ENCODE measurements around the gene WWOX. TPM values are rescaled to one million over a fixed set of nuclear protein-coding genes. Genes with fewer than 3 reads are reported as not detected.

Gene WWOX
- total RNA-seq, 6 donors from 2014 or later, result 18.7 to 167 (median 31.0) TPM

DNA sequence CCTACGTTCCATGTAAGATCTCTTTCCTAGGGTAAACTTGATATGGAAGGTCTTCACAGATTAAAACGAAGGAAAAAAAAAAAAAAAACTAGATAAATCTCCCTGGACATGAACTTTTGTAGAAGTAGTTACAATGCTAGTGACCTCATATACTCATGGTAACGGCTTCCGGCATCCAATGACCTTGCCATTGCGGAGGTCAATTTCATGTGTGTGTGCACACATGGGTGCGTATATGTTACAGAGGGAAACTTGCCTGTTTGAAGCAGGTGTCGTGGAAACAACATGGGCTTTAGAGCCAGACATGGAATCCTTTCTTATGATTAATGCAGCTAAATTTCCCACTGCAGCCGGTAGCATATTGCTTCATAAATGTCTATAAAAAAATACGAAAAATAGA, 1065.6 kb downstream of the WWOX start:
- H3K27ac ChIP-seq, result no peak overlapping the region
- H3K27me3 ChIP-seq, result no peaks in the 10 kb centered on the region
- no peaks in the 10 kb centered on the region for H3K36me3 ChIP-seq
- 88 to 91% methylated on average over 9 of the region's 9 CpGs for WGBS, 2 donors
- ATAC-seq (ENCODE audit: low FRiP score in 2 of 2) (no peak), DNase-seq (no peak)
- TF ChIP-seq POLR2AphosphoS5 (IDR thresholded peaks at IDR 0.05) (no peak), POLR2A (IDR thresholded peaks at IDR 0.05) (no peak), EP300 (IDR thresholded peaks at IDR 0.05) (no peak)
- TF ChIP-seq, protein P1, sequence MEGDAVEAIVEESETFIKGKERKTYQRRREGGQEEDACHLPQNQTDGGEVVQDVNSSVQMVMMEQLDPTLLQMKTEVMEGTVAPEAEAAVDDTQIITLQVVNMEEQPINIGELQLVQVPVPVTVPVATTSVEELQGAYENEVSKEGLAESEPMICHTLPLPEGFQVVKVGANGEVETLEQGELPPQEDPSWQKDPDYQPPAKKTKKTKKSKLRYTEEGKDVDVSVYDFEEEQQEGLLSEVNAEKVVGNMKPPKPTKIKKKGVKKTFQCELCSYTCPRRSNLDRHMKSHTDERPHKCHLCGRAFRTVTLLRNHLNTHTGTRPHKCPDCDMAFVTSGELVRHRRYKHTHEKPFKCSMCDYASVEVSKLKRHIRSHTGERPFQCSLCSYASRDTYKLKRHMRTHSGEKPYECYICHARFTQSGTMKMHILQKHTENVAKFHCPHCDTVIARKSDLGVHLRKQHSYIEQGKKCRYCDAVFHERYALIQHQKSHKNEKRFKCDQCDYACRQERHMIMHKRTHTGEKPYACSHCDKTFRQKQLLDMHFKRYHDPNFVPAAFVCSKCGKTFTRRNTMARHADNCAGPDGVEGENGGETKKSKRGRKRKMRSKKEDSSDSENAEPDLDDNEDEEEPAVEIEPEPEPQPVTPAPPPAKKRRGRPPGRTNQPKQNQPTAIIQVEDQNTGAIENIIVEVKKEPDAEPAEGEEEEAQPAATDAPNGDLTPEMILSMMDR (IDR thresholded peaks at IDR 0.05), result no peak
- H3K4me1 ChIP-seq, result peaks cover 0 to 9% (median 5%) of the 10 kb centered on the region in 4 donors
- H3K9me3 ChIP-seq, result no peaks in the 10 kb centered on the region
- no peak overlapping the region for H3K4me3 ChIP-seq

DNA sequence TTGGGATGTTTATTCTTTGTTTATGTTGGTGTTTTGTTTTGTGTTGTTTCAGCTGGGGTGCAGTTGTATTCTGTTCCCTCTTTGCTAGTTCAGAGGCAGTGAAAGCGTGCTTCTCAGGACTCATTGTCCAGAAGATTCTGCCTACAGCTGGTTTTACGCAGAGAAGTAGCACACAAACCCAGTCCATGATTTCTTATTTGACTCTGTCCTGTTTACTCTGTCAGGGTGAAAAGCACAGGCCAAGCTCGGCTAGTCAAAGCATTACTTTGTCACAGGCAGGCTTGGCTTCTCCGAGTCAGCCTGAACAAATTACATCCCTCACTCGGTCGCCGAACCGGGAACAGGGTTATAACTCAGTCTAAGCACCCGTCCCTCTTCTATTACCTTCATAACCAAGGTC, 1066.1 kb downstream of the WWOX start:
- no peak overlapping the region for H3K4me3 ChIP-seq
- ATAC-seq (ENCODE audit: low FRiP score in 2 of 2) (no peak), DNase-seq (no peak)
- H3K36me3 ChIP-seq, result no peaks in the 10 kb centered on the region
- WGBS, 2 donors, result 91 to 92% methylated on average over 9 of the region's 9 CpGs
- TF ChIP-seq, protein P1 (IDR thresholded peaks at IDR 0.05), result no peak
- TF ChIP-seq POLR2AphosphoS5 (IDR thresholded peaks at IDR 0.05) (no peak), EP300 (IDR thresholded peaks at IDR 0.05) (no peak), POLR2A (IDR thresholded peaks at IDR 0.05) (no peak)
- H3K27me3 ChIP-seq, result no peaks in the 10 kb centered on the region
- H3K4me1 ChIP-seq, result peaks cover 0 to 11% (median 6%) of the 10 kb centered on the region in 4 donors
- H3K27ac ChIP-seq, result no peak overlapping the region
- H3K9me3 ChIP-seq, result no peaks in the 10 kb centered on the region

GRCh38 chr16:79167893-79168292, 1068.4 kb downstream of the WWOX start:
- H3K4me3 ChIP-seq, result no peak overlapping the region
- H3K9me3 ChIP-seq, result no peaks in the 10 kb centered on the region
- no peak for DNase-seq
- WGBS, 2 donors, result 94 to 98% methylated on average over 2 of the region's 2 CpGs
- peaks cover 0 to 26% (median 20%) of the 10 kb centered on the region in 4 donors for H3K4me1 ChIP-seq
- no peak for TF ChIP-seq POLR2AphosphoS5 (IDR thresholded peaks at IDR 0.05)
- no peak for ATAC-seq (ENCODE audit: low FRiP score in 2 of 2)
- no peaks in the 10 kb centered on the region for H3K27me3 ChIP-seq
- no peak overlapping the region for H3K27ac ChIP-seq
- H3K36me3 ChIP-seq, result no peaks in the 10 kb centered on the region

- no peak overlapping the region for H3K4me3 ChIP-seq
- H3K36me3 ChIP-seq, result no peaks in the 10 kb centered on the region
These were observed 1068.9 kb downstream of the WWOX start for GRCh38 chr16:79168321-79168720.

DNA sequence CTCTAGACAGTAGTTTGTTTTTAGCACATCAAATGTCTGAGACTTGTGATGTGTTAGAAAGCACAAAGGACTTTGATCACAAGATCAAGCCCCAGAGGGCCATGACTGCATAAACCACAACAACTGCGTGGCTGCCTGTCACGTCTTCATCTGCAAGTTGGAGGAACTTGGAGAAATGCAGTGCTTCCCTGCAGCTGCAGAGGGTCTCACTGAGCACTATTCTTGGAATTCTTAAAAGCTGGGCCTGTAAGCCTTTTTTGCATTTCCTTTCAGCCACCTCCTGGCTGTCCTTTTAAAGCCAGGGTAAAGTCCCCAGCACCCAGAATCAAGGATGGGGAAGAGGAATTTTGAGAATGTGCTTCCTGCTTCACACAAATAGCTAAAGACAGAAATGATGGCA, 1069.8 kb downstream of the WWOX start:
- TF ChIP-seq EP300 (IDR thresholded peaks at IDR 0.05) (peak in 1 of 4 donors; percentile 12), POLR2A (IDR thresholded peaks at IDR 0.05) (no peak)
- Histone ChIP-seq H3K4me1 (peaks cover 0 to 26% (median 17%) of the 10 kb centered on the region in 4 donors), H3K9me3 (no peaks in the 10 kb centered on the region), H3K36me3 (no peaks in the 10 kb centered on the region), H3K27ac (no peak overlapping the region), H3K27me3 (no peaks in the 10 kb centered on the region), H3K4me3 (no peak overlapping the region)
- WGBS, 2 donors, result 59 to 63% methylated on average over 2 of the region's 2 CpGs
- ATAC-seq (ENCODE audit: low FRiP score in 2 of 2) (no peak), DNase-seq (peak in 1 of 2 donors; percentile 27)

More at GRCh38 chr16:79168321-79168720, 1068.9 kb downstream of the WWOX start:
- no peaks in the 10 kb centered on the region for H3K27me3 ChIP-seq
- no peaks in the 10 kb centered on the region for H3K9me3 ChIP-seq
- no peak for DNase-seq
- no peak overlapping the region for H3K27ac ChIP-seq
- TF ChIP-seq EP300 (IDR thresholded peaks at IDR 0.05) (no peak), POLR2A (IDR thresholded peaks at IDR 0.05) (no peak), POLR2AphosphoS5 (IDR thresholded peaks at IDR 0.05) (no peak)
- TF ChIP-seq, protein P1 (IDR thresholded peaks at IDR 0.05), result no peak
- 67 to 90% methylated on average over 2 of the region's 2 CpGs for WGBS, 2 donors
- no peak for ATAC-seq (ENCODE audit: low FRiP score in 2 of 2)
- peaks cover 0 to 26% (median 20%) of the 10 kb centered on the region in 4 donors for H3K4me1 ChIP-seq

GRCh38 chr16:79170555-79171246, 1071.2 kb downstream of the WWOX start:
- TF ChIP-seq, protein P1 (IDR thresholded peaks at IDR 0.05), result no peak
- TF ChIP-seq POLR2A (IDR thresholded peaks at IDR 0.05) (no peak), EP300 (IDR thresholded peaks at IDR 0.05) (peak in 1 of 4 donors; percentile 79), POLR2AphosphoS5 (IDR thresholded peaks at IDR 0.05) (peak; percentile 56 to 62)
- peak in 1 of 2 donors; percentile 70 for DNase-seq
- WGBS, 2 donors, result 40 to 57% methylated on average over 7 of the region's 7 CpGs
- Histone ChIP-seq H3K27ac (no peak overlapping the region), H3K4me1 (peaks cover 0 to 26% (median 17%) of the 10 kb centered on the region in 4 donors), H3K9me3 (no peaks in the 10 kb centered on the region), H3K4me3 (no peak overlapping the region), H3K36me3 (no peaks in the 10 kb centered on the region), H3K27me3 (no peaks in the 10 kb centered on the region)
- peak; percentile 61 to 85 for ATAC-seq (ENCODE audit: low FRiP score in 2 of 2)
